Measurements from ENCODE around the gene RHOA. TPM values are rescaled to one million over a fixed set of nuclear protein-coding genes. Genes with fewer than 3 reads are reported as not detected.
"Not testable (repeated sequence)": the region's sequence is repeated elsewhere in the genome, so short reads cannot be mapped to it uniquely, and the experiment has no call there.

The RHOA gene
- total RNA-seq, 1 experiment from 2014 or later, result 435 TPM

DNA sequence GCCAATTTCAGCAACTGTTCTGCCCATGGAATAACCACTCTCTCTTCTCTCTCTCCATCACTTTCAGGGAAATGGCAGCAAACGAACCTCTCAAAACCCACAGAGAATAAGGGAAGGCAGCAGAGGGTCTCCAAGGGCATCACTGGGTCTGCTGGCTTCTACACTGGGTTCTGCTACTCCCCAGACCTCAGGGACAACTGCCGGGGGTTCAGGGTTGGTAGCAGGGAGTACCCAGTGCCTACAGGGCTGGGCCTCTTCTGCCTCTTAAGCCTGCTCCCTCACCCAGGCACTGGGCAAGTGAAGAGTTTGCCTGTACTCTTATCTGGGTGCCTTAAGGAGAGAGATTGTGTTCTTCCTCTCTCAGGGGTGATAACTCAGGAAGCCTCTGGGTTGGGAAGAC is 3.0 kb upstream of the RHOA start:
- in situ Hi-C loops (cut with HindIII; ENCODE audit: low pct_unique_long_range_greater_than_20kb, low sequenced_read_pairs), result no loop called here
- no peak for DNase-seq (ENCODE audit: low read depth)

DNA sequence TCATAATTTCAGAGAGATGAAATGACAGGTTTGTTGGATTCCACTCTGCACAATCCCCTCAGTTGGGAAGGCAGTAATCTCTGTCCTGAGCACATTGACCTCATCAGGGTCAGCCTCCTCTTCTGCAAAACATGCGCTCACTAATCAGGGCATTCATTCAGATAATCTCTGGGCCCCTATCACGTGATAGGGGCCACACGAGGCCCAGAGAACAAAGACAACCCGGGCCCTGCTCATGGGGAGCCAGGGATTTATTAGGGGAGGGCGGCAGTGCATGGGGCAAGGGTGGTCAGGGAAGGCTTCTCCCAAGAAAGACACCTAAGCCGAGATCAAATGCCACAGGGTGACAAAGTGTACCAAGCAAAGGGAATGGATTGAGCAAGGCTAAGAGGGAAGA is 1.6 kb upstream of the RHOA start:
- in situ Hi-C loops (cut with HindIII; ENCODE audit: low pct_unique_long_range_greater_than_20kb, low sequenced_read_pairs), result no loop called here
- no peak for DNase-seq (ENCODE audit: low read depth)

DNA sequence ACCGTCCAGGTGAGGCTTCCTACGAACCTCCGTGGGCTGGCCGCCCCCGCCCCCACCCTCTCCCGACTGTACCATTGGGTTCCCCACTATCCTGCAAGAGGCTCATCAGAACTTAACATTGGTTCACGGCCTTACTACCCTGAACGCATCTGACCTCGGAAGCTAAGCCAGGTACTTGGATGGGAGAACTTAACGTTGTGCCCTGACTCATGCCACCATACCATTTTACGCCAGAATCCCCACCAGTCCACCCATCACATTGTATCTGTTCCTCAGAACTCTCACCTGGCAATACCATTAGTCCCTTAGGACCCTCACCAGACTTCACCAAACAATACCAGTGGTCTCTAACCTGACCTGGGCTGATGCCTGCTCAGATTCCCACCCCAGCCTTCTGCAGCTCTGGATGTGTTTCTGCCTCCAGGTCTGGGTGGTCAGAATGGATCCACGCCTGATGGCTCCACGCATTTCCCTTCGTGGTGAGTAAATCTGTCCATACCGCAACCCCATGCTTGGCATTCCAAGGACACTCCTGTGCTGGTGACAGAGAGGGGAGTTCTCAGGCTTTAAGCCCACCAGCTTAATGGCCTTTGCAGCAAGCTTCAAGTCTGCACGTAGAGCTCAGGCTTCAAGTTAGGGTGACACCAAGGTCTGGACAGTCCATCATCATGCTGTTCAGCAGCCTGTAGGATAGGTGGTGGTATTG is 1.0 kb upstream of the RHOA start:
- in situ Hi-C loops (cut with HindIII; ENCODE audit: low pct_unique_long_range_greater_than_20kb, low sequenced_read_pairs), result no loop called here
- no peak for DNase-seq (ENCODE audit: low read depth)

DNA sequence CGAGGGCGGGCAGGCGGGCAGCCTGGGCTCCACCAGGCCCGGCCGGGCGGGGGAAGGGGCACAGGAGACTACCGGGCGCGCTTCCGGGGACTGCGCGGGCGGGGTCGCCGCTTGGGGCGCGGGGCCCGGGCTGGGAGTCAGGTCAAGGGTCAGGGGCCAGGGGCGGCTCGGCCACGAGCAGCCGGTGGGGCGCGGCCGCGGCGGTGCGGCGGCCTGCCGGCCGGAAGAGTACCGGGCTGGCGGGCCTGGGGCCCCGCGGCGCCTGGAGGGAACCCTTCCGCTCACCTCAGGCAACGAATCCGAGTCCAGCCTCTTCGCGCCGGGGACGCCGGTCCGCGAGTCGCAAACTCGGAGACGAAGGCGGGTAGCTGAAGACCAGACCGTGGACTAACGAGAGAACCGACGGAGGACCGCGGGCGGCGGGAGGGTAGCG is 225 bp downstream of the RHOA start:
- in situ Hi-C loops (cut with HindIII; ENCODE audit: low pct_unique_long_range_greater_than_20kb, low sequenced_read_pairs), result no loop called here
- DNase-seq (ENCODE audit: low read depth), result no peak

DNA sequence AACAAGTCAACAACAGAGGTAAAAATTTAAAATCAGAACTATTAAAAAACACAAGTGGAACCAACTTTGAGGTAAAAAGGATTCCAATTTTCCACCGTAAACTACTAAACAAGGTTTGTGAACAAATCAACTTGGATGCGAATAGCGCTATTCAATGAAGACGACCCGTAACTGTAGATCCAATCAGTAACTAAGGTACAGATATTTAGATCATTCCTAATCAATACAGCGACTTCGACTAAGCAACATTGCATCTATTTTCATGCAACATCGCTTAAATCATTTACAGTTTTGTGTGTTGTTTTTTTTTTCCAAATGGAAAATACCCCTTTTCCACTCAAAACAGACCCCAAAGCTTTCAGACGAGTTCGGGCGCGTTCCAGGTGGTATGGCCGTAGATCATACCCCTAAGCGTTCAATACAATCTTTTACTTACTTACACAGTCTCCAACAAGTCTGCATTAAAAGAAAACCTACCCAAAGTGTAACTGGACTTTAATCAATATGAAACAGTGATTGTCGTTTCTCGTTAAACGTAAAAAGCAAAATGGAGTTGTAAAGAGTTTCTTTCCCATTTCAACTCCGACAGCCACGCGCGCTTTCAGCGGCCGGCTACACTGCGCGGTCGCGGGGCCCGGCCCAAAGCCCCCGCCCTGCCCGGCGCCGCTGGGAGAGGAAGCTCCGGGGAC is 786 bp downstream of the RHOA start:
- DNase-seq (ENCODE audit: low read depth), result no peak

DNA sequence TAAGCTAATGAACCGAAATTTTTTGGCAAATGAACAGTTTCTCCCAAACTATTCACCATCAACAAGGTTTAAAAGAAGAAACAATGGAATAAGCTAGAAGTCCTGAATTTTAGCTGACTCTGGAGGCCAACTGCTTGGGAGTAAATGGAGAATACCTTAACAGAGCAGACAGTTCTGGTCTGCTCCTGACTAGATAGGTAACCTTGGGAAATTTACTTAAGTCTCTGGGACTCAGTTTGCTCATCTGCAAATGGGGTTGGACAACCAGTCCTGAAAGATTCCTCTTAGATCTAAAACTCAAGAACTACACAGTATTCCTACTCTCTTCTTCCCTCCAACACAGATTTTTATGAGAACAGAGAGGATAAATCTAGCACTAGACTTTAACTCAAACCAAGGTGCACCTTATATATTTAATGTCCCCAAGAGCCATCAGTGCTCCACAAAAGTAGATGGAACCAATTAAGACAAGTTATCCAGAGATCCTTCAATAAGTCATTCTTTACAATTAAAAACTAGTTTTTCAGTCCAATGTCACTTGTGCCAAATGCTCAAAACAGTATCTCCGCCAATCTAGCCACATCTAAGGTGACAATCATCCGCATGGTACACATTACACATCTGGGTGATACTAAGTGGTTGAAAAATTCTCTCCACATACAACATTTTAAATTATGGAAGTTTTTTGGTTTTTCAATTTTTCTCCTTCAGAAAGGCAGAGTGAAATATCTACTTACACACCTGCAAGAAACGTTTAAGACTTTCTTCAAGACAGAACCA is 1.5 kb downstream of the RHOA start:
- DNase-seq (ENCODE audit: low read depth), result no peak
- in situ Hi-C loops (cut with HindIII; ENCODE audit: low pct_unique_long_range_greater_than_20kb, low sequenced_read_pairs), result no loop called here

More for the DNA sequence above, 786 bp downstream of the RHOA start:
- in situ Hi-C loops (cut with HindIII; ENCODE audit: low pct_unique_long_range_greater_than_20kb, low sequenced_read_pairs), result no loop called here

DNA sequence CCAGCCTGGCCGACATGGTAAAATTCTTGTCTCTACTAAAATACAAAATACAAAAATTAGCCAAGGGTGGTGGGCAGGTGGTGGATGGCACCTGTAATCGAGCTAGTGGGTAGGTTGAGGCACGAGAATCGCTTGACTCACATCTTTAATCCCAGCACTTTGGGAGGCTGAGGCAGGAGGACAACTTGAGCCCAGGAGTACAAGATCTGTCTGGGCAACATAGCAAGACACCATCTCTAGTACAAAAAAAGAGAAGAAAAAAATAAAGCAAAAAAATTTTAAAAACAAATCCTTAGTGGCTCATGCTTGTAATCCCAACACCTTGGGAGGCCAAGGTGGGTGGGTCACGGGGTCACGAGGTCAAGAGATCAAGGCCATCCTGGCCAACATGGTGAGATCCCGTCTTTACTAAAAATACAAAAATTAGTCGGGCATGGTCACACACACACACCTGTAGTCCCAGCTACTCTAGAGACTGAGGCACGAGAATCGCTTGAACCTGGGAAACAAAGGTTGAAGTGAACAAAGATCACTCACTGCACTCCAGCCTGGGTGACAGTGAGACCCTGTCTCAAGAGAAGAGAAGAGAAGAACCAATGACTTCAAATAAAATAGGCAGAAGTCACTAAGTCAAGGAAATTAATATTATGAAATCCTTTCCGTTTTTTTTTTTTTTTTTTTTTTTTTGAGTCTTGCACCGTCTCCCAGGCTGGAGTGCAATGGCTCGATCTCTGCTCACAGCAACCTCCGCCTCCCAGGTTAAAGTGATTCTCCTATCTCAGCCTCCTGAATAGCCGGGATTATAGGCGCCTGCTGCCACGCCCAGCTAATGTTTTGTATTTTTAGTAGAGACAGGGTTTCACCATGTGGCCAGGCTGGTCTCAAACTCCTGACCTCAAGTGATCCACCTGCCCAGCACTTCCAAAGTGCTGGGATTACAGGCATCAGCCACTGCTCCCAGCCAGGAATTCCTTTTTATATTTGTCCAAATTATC is 4.9 kb downstream of the RHOA start:
- in situ Hi-C loops (cut with HindIII; ENCODE audit: low pct_unique_long_range_greater_than_20kb, low sequenced_read_pairs), result no loop called here
- no peak for DNase-seq (ENCODE audit: low read depth)

DNA sequence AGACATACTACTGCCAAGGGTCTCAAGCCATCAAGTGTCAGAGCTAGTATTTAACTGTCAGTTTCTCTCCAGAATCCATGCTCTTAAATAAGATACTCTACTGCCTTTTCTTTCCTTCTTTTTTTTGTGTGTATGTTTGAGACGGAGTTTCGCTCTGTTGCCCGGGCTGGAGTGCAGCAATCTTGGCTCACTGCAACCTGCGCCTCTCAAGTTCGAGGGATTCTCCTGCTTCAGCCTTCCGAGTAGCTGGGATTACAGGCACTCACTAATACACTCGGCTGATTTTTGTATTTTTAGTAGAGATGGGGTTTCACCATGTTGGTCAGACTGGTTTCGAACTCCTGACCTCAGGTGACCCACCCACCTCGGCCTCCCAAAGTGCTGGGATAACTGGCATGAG is 6.2 kb downstream of the RHOA start:
- DNase-seq (ENCODE audit: low read depth); in situ Hi-C loops (cut with HindIII; ENCODE audit: low pct_unique_long_range_greater_than_20kb, low sequenced_read_pairs): not testable (repeated sequence)

DNA sequence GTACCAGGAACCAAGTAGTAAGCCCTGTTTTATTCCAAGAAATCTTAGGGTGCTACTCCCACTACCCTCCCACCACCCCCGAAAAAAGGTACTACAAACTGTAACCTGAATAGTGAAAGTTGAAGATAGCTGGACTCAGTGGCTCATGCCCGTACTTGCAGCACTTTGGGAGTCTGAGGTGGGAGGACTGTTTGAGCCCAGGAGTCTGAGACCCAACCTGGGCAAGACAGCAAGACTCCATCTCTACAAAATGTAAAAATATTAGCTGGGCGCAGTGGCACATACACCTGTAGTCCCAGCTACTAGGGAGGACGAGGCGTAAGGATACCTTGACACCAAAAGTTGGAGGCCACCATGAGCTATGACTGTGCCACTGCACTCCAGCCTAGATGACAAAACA is 7.9 kb downstream of the RHOA start:
- in situ Hi-C loops (cut with HindIII; ENCODE audit: low pct_unique_long_range_greater_than_20kb, low sequenced_read_pairs), result no loop called here
- DNase-seq (ENCODE audit: low read depth), result no peak

DNA sequence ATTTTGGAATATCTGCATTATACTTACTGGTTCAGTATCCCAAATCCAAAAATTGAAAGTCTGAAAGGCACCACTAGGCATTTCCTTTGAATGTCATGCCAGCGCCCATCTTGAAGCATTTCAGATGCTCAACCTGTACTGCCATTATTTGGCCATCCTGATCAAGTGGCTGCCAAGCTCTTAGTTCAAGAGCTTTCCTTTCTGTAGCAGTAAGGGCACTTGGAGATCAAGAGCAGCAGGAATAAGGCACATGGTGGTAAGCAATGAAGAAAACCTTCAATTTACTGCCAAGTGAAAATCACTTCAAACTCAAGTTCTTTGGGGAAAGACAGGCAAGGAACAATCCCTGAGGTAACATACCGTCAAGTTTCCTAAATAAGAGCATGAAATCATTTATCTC is 10.0 kb downstream of the RHOA start:
- DNase-seq (ENCODE audit: low read depth), result no peak
- in situ Hi-C loops (cut with HindIII; ENCODE audit: low pct_unique_long_range_greater_than_20kb, low sequenced_read_pairs), result no loop called here

DNA sequence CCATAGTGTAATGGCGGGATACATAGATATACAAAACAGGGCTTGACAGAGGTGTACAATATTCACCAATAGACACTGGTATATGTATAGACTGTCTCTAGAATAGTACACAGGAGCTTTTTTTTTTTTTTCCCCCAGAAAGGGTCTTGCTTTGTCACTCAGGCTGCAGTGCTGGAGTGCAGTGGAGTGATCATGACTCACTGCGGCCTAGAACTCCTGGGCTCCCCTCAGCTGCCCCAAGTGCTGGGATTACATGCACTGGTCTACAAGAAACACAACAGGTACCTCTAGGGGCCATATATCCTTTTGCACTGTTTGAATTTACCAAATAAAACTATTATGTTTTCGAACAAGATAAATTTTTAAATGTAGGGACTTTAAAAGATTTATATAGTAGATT is 12.3 kb downstream of the RHOA start:
- DNase-seq (ENCODE audit: low read depth), result no peak
- in situ Hi-C loops (cut with HindIII; ENCODE audit: low pct_unique_long_range_greater_than_20kb, low sequenced_read_pairs), result no loop called here

DNA sequence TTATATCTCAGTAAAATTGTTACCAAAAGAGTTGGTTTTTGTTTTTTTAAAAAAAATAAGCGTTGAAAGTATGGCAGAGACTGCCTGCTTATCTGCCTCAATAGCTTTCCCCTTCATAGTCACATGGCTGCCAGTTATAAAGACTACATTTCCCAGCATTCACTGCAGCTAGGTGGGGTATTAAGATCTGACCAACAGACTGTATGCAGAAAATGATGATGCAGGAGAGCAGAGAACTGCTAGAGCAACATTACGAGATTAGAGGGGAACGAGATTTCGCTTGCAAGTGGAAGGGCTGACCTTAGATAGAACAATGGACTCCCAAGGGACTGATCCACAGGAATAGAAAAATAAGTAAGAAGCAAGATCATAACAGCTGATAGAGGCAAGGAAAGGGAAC is 14.3 kb downstream of the RHOA start:
- DNase-seq (ENCODE audit: low read depth), result no peak

DNA sequence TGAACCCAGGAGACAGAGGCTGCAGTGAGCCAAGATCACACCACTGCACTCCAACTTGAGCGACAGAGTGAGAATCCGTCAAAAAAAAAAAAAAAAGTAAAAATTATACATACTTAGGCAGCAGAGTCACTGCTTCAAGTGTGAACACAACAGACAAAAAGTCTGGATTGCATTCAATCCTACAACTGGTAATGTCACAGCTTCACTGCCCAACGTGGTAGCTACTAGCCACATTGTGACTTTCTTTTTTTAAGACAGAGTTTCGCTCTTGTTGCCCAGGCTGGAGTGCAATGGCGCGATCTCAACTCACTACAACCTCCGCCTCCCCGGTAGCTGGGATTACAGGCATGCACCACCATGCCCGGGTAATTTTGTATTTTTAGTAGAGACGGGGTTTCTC is 20.5 kb downstream of the RHOA start:
- in situ Hi-C loops (cut with HindIII; ENCODE audit: low pct_unique_long_range_greater_than_20kb, low sequenced_read_pairs); DNase-seq (ENCODE audit: low read depth): not testable (repeated sequence)

More for the DNA sequence above, 14.3 kb downstream of the RHOA start:
- in situ Hi-C loops (cut with HindIII; ENCODE audit: low pct_unique_long_range_greater_than_20kb, low sequenced_read_pairs), result no loop called here

DNA sequence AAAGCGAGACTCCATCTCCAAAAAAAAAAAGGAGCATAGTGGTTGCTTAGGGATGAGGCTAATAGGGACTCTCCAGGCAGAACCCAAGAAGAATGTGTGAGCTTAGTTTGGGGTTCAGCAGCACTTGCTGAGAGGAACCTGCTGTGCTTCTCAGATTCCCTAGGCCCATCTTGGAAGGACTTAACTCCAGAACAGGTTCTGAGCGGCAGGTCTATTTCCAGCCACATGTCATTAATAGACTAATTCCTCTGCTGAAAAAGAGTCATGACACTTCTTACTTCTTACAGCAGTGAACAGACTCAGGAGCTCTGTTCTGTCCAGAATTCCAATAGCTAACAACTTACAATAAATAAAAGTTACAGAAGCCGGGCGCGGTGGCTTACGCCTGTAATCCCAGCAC is 22.5 kb downstream of the RHOA start:
- DNase-seq (ENCODE audit: low read depth), result no peak
- in situ Hi-C loops (cut with HindIII; ENCODE audit: low pct_unique_long_range_greater_than_20kb, low sequenced_read_pairs), result no loop called here

DNA sequence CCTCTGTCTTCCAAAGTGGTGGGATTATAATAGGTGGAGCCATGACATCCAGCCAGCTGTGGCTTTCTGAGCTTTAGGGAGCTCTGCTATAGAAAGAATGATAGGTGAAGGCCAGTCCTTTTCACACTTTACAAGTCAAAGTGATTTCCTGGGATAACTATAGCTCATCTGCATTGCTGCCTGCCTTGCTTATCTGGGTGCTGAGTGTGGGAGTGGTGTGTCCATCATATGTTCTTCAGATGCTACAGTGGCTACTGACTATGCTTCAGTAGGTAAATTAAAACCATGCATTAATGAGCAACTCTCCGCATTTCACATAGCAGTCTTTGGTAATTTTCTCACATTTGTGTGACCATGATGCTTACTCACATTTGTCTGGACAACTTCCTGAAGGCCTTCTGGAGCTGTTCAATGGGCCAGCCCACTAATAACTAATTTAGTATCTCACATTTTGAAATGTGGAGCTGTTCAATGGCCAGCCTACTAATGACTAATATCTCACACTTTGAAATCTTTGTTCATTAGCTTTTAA is 23.4 kb downstream of the RHOA start:
- in situ Hi-C loops (cut with HindIII; ENCODE audit: low pct_unique_long_range_greater_than_20kb, low sequenced_read_pairs), result no loop called here
- no peak for DNase-seq (ENCODE audit: low read depth)

DNA sequence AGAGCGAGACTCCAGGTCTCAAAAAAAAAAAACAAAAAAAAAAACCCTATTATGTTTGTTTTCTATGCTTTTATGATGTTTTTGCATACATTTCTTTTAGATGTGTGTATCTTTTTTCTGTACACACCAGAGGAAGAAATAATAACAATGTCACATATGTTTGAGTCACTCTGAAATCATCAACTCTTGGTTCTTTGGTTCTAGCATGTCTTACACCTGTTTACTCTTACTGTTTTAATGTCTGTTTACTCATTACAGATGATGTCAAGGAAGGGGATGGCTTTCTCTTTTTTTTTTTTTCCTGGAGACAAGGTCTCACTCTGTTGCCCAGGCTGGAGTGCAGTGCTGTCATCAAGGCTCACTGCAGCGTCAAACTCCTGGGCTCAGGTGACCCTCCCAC is 24.1 kb downstream of the RHOA start:
- no peak for DNase-seq (ENCODE audit: low read depth)
- in situ Hi-C loops (cut with HindIII; ENCODE audit: low pct_unique_long_range_greater_than_20kb, low sequenced_read_pairs), result no loop called here

DNA sequence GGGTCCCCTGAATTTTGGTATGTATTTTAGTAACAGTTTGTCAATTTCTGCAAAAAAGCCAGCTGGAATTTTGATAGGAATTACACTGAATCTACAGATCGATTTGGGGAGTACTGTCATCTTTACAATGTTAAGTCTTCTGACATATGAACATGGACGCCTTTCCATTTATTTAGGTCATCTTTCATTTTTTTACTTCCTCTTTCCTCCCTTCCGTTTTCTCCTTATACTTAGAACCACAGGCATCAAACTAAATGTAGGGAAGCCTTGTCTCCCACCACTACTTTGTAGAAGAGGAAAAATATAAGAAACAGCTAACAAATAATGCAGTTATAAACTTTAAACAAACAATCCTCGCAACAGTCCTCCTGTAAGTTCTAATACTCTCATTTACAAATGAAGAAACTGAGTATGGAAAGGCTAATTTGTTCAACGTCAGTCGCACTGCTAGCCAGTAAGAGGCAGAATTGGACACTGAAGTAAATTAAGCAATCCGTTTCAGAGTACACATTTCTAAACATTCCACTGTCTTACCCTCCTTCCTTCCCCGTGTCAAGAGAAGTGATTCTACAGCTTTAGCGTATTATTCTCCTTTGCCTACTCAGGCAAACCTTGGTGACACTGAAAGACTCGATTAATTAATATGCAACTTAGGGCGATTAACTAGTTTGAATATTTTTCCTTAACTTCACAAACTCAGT is 25.6 kb downstream of the RHOA start:
- in situ Hi-C loops (cut with HindIII; ENCODE audit: low pct_unique_long_range_greater_than_20kb, low sequenced_read_pairs), result no loop called here
- no peak for DNase-seq (ENCODE audit: low read depth)

All from Caki2 (cell line).